OCI-LY1 (cell line): ENCODE data around the gene SUV39H1.

Experiments used
- H2AFZ ChIP-seq: fragments of 200-600 bp; sonication (generic), shearing (Covaris generic); 2 replicates; pipeline ENCODE4 v1.6.0; 2014; ENCODE audit warnings: antibody characterized with exemption, mild to moderate bottlenecking, low read length
- H3F3A ChIP-seq: fragments of 200-600 bp; sonication (generic), shearing (Covaris generic); 2 replicates; pipeline ENCODE4 v1.6.0; 2014; ENCODE audit warnings: mild to moderate bottlenecking, antibody characterized with exemption, low read length, moderate library complexity; ENCODE audit not compliant: insufficient read depth
- H3K27ac ChIP-seq: fragments of 200-600 bp; sonication (generic); 2 replicates; pipeline ENCODE4 v1.5.1; 2014; ENCODE audit warnings: low read length, mixed run types, mild to moderate bottlenecking, low read depth; ENCODE audit not compliant: poor library complexity, severe bottlenecking
- H3K27me3 ChIP-seq: fragments of 200-600 bp; sonication (generic); 2 replicates; pipeline ENCODE4 v1.6.0; 2014; ENCODE audit warnings: antibody characterized with exemption, mild to moderate bottlenecking, low read length, moderate library complexity; ENCODE audit not compliant: insufficient read depth
- H3K36me3 ChIP-seq: fragments of 200-600 bp; sonication (generic); 2 replicates; pipeline ENCODE4 v1.6.1; 2014; ENCODE audit warnings: mild to moderate bottlenecking, antibody characterized with exemption, low read length, moderate library complexity, mixed read lengths; ENCODE audit not compliant: insufficient read depth
- H3K4me1 ChIP-seq: fragments of 200-600 bp; sonication (generic); 2 replicates; pipeline ENCODE4 v1.5.1; 2014; ENCODE audit warnings: mild to moderate bottlenecking, low read length, moderate library complexity; ENCODE audit not compliant: insufficient read depth, severe bottlenecking
- H3K4me2 ChIP-seq: fragments of 200-600 bp; sonication (generic), shearing (Covaris generic); 2 replicates; pipeline ENCODE4 v1.6.1; 2014; ENCODE audit warnings: low read length
- H3K4me3 ChIP-seq: fragments of 200-600 bp; sonication (generic); 2 replicates; pipeline ENCODE4 v1.5.1; 2014; ENCODE audit warnings: low read length, low read depth, mild to moderate bottlenecking, mixed read lengths; ENCODE audit not compliant: poor library complexity, severe bottlenecking
- H3K79me2 ChIP-seq: fragments of 200-600 bp; shearing (Covaris generic); 2 replicates; pipeline ENCODE4 v1.6.1; 2016; ENCODE audit warnings: mixed run types, low read length, mixed read lengths; ENCODE audit not compliant: insufficient read depth
- H3K9ac ChIP-seq: fragments of 200-600 bp; sonication (generic), shearing (Covaris generic); 2 replicates; pipeline ENCODE4 v1.6.1; 2014; ENCODE audit warnings: mild to moderate bottlenecking, low read length, mixed read lengths
- H3K9me2 ChIP-seq: fragments of 200-600 bp; sonication (generic), shearing (Covaris generic); 2 replicates; pipeline ENCODE4 v1.6.1; 2014; ENCODE audit warnings: low read depth, mild to moderate bottlenecking, low read length, mixed read lengths
- H3K9me3 ChIP-seq: fragments of 200-600 bp; shearing (Covaris generic); 2 replicates; pipeline ENCODE4 v1.6.1; 2014; ENCODE audit warnings: low read length, mixed read lengths
- H4K20me1 ChIP-seq: fragments of 200-600 bp; sonication (generic), shearing (Covaris generic); 2 replicates; pipeline ENCODE4 v1.6.0; 2016; ENCODE audit warnings: mild to moderate bottlenecking, low read length; ENCODE audit not compliant: insufficient read depth
- CTCF ChIP-seq: fragments of 200-600 bp; sonication (generic), shearing (Covaris generic); IDR thresholded peaks from 2 replicates; pipeline ENCODE4 v1.5.1; 2017; ENCODE audit warnings: mild to moderate bottlenecking, antibody characterized with exemption, low read length, moderate library complexity, mixed read lengths
- EZH2 ChIP-seq: fragments of 200-600 bp; sonication (generic), shearing (Covaris generic); IDR thresholded peaks from 2 replicates; pipeline ENCODE4 v1.8.0; 2017; ENCODE audit warnings: borderline replicate concordance, mixed run types, mild to moderate bottlenecking, antibody characterized with exemption, low read length, moderate library complexity, mixed read lengths

SUV39H1 gene

GRCh38 chrX:48702032-48702431 lies 5.5 kb downstream of the SUV39H1 start:
- Histone ChIP-seq H3K79me2 (peaks cover 7% of the 10 kb centered on the region; the same call in 1 of the 2 replicates), H3F3A (no peaks in the 10 kb centered on the region), H2AFZ (no peak overlapping the region), H3K4me3 (no peak overlapping the region), H3K9me2 (no peaks in the 10 kb centered on the region), H3K27ac (no peak overlapping the region), H3K9ac (no peak overlapping the region), H3K4me1 (peaks cover 8% of the 10 kb centered on the region), H4K20me1 (no peaks in the 10 kb centered on the region), H3K27me3 (no peaks in the 10 kb centered on the region), H3K36me3 (peaks cover 77% of the 10 kb centered on the region), H3K4me2 (no peak overlapping the region), H3K9me3 (no peaks in the 10 kb centered on the region)
- TF ChIP-seq CTCF = no peak
- no peak for TF ChIP-seq EZH2

- Histone ChIP-seq H4K20me1 (no peaks in the 10 kb centered on the region), H3K4me1 (peaks cover 4% of the 10 kb centered on the region)
Measured at GRCh38 chrX:48702716-48703115, 6.2 kb downstream of the SUV39H1 start.

GRCh38 chrX:48703228-48703627 lies 6.7 kb downstream of the SUV39H1 start:
- Histone ChIP-seq H3K79me2 (no peaks in the 10 kb centered on the region), H3K27me3 (no peaks in the 10 kb centered on the region), H3K36me3 (peaks cover 85% of the 10 kb centered on the region), H2AFZ (no peak overlapping the region), H3F3A (no peaks in the 10 kb centered on the region), H3K4me1 (no peaks in the 10 kb centered on the region), H3K9ac (no peak overlapping the region), H4K20me1 (no peaks in the 10 kb centered on the region), H3K4me2 (no peak overlapping the region), H3K27ac (no peak overlapping the region), H3K9me3 (no peaks in the 10 kb centered on the region), H3K4me3 (no peak overlapping the region), H3K9me2 (no peaks in the 10 kb centered on the region)
- no peak for TF ChIP-seq EZH2
- TF ChIP-seq CTCF = no peak

More at GRCh38 chrX:48702716-48703115, 6.2 kb downstream of the SUV39H1 start:
- H3F3A ChIP-seq = no peaks in the 10 kb centered on the region
- H3K4me3 ChIP-seq = no peak overlapping the region
- H3K27ac ChIP-seq = no peak overlapping the region
- H3K4me2 ChIP-seq = no peak overlapping the region
- no peak overlapping the region for H2AFZ ChIP-seq
- no peaks in the 10 kb centered on the region for H3K27me3 ChIP-seq
- peaks cover 5% of the 10 kb centered on the region; the same call in 1 of the 2 replicates for H3K79me2 ChIP-seq
- no peaks in the 10 kb centered on the region for H3K9me3 ChIP-seq
- H3K9me2 ChIP-seq = no peaks in the 10 kb centered on the region
- TF ChIP-seq CTCF (no peak), EZH2 (no peak)
- H3K9ac ChIP-seq = no peak overlapping the region
- peaks cover 82% of the 10 kb centered on the region for H3K36me3 ChIP-seq
